Measurements from ENCODE around the gene SAYSD1. TPM values are rescaled to one million over a fixed set of nuclear protein-coding genes. Genes with fewer than 3 reads are reported as not detected.

Gene SAYSD1
- polyA plus RNA-seq, 2 donors: 7.8 to 7.9 TPM

DNA sequence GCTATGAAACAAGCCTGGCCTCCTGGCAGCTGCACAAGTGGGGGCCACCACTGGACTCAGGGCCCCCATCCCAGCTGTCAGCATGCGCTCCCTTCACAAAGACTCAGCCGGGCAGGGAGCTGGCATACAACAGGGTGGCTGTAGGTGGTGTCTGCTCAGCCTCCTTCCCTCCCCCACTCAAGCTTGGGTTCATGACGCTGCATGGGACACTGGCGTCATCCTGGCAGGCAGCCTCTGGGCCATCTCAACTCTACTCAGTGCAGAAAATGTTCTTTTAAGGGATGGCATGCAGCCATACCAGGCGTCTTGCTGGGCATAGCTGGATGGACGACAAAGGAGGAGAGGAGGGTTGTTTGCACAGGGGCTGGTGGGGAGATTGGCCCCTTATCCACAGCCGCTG is 30.5 kb downstream of the SAYSD1 start:
- 68 to 73% methylated on average over 7 of the region's 7 CpGs for WGBS, 2 donors
- no peaks in the 10 kb centered on the region for H3K36me3 ChIP-seq (ENCODE audit: control insufficient read depth in 2 of 2, insufficient read depth in 2 of 2, low read length in 1 of 2)
- H3K4me1 ChIP-seq (ENCODE audit: control insufficient read depth in 2 of 2, insufficient read depth in 2 of 2, low read length in 1 of 2): no peaks in the 10 kb centered on the region
- no peak overlapping the region for H3K27ac ChIP-seq (ENCODE audit: low read depth in 2 of 2, low read length in 1 of 2)
- peaks cover 0 to 3% of the 10 kb centered on the region in 2 donors for H3K27me3 ChIP-seq (ENCODE audit: control insufficient read depth in 1 of 2, insufficient read depth in 2 of 2, low read length in 2 of 2)
- no peaks in the 10 kb centered on the region for H3K9me3 ChIP-seq (ENCODE audit: control insufficient read depth in 2 of 2, insufficient read depth in 1 of 2, low read depth in 1 of 2, low read length in 1 of 2)
- H3K4me3 ChIP-seq (ENCODE audit: low read depth in 1 of 2, low read length in 2 of 2): no peak overlapping the region

DNA sequence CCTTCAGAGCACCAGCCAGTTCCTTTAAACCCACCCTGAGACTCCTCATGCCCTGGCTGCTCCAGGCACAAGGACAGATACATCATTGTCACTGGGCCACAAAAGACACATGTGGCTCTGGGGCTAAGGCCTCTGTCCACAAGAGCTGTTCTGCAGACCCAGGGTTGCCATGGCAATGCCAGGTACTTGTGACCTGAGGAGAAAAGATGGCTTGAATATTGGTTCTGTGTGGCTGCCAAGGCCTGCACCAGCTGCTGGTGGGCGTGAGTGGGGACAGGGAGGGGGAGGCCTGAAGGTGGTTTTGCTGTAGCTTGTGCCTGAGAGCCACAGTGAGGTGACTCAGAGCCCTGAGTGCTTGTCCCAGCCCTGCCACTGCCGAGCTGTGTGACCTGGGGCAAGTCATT is 31.8 kb downstream of the SAYSD1 start:
- Histone ChIP-seq H3K9me3 (ENCODE audit: control insufficient read depth in 2 of 2, insufficient read depth in 1 of 2, low read depth in 1 of 2, low read length in 1 of 2) (no peaks in the 10 kb centered on the region), H3K27ac (ENCODE audit: low read depth in 2 of 2, low read length in 1 of 2) (no peak overlapping the region), H3K36me3 (ENCODE audit: control insufficient read depth in 2 of 2, insufficient read depth in 2 of 2, low read length in 1 of 2) (no peaks in the 10 kb centered on the region), H3K4me3 (ENCODE audit: low read depth in 1 of 2, low read length in 2 of 2) (no peak overlapping the region), H3K27me3 (ENCODE audit: control insufficient read depth in 1 of 2, insufficient read depth in 2 of 2, low read length in 2 of 2) (peaks cover 0 to 3% of the 10 kb centered on the region in 2 donors), H3K4me1 (ENCODE audit: control insufficient read depth in 2 of 2, insufficient read depth in 2 of 2, low read length in 1 of 2) (no peaks in the 10 kb centered on the region)
- 47 to 54% methylated on average over 2 of the region's 2 CpGs for WGBS, 2 donors

DNA sequence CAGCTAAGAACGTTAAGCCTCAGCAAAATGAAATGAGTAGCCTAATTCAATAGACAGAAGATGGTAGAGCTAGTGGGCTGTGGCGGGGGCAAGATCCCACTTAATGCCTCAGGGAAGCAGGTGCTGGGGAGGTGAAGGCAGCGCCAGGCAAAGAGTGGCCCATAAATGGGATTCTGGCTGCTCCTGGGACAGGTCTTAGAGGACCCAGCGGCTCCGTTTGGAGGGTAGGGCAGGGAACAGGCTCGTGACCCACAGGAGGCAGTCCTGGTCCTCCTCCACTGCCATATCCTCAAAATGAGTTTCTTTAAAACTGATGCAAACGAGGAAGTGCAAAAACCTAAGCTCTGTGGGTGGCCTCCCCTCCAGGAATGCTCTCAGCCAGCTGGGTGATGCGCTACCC is 32.7 kb downstream of the SAYSD1 start:
- Histone ChIP-seq H3K4me1 (ENCODE audit: control insufficient read depth in 2 of 2, insufficient read depth in 2 of 2, low read length in 1 of 2) (no peaks in the 10 kb centered on the region), H3K27me3 (ENCODE audit: control insufficient read depth in 1 of 2, insufficient read depth in 2 of 2, low read length in 2 of 2) (peaks cover 0 to 3% of the 10 kb centered on the region in 2 donors), H3K27ac (ENCODE audit: low read depth in 2 of 2, low read length in 1 of 2) (no peak overlapping the region), H3K9me3 (ENCODE audit: control insufficient read depth in 2 of 2, insufficient read depth in 1 of 2, low read depth in 1 of 2, low read length in 1 of 2) (no peaks in the 10 kb centered on the region), H3K4me3 (ENCODE audit: low read depth in 1 of 2, low read length in 2 of 2) (no peak overlapping the region), H3K36me3 (ENCODE audit: control insufficient read depth in 2 of 2, insufficient read depth in 2 of 2, low read length in 1 of 2) (no peaks in the 10 kb centered on the region)
- 77 to 82% methylated on average over 8 of the region's 8 CpGs for WGBS, 2 donors

DNA sequence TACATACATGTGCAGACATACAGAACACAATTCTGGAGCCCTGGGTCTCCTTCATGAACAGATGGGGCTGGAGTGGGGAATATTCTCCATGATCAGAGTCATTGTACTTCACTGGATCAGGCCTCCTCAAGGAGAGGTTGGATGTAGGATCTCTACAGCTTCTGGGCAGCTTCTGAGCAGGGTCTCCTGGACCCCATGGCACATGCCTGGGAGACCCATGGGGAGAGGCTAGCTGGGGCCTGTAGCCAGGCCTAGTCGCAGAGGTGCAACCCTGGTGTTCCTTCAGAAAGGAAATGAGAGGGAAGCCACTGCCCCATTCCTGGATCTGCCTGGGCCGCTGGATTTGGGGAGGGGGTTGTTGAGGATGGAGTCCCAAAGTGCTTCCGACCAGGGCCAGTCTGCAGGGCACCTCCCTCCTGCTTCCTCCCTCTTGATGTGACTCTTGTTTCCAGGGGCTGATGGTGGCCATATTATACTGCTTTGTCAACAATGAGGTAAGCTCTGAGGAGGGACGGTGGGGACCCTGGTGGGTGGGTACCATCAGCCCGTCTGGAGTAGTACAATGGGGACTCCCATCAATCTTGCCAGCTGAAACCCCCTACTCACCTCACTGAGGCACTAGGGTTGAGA is 34.6 kb downstream of the SAYSD1 start:
- Histone ChIP-seq H3K9me3 (ENCODE audit: control insufficient read depth in 2 of 2, insufficient read depth in 1 of 2, low read depth in 1 of 2, low read length in 1 of 2) (no peaks in the 10 kb centered on the region), H3K36me3 (ENCODE audit: control insufficient read depth in 2 of 2, insufficient read depth in 2 of 2, low read length in 1 of 2) (no peaks in the 10 kb centered on the region), H3K27ac (ENCODE audit: low read depth in 2 of 2, low read length in 1 of 2) (no peak overlapping the region), H3K4me1 (ENCODE audit: control insufficient read depth in 2 of 2, insufficient read depth in 2 of 2, low read length in 1 of 2) (no peaks in the 10 kb centered on the region), H3K27me3 (ENCODE audit: control insufficient read depth in 1 of 2, insufficient read depth in 2 of 2, low read length in 2 of 2) (peaks cover 0 to 3% of the 10 kb centered on the region in 2 donors), H3K4me3 (ENCODE audit: low read depth in 1 of 2, low read length in 2 of 2) (no peak overlapping the region)
- 79 to 82% methylated on average over 5 of the region's 5 CpGs for WGBS, 2 donors

DNA sequence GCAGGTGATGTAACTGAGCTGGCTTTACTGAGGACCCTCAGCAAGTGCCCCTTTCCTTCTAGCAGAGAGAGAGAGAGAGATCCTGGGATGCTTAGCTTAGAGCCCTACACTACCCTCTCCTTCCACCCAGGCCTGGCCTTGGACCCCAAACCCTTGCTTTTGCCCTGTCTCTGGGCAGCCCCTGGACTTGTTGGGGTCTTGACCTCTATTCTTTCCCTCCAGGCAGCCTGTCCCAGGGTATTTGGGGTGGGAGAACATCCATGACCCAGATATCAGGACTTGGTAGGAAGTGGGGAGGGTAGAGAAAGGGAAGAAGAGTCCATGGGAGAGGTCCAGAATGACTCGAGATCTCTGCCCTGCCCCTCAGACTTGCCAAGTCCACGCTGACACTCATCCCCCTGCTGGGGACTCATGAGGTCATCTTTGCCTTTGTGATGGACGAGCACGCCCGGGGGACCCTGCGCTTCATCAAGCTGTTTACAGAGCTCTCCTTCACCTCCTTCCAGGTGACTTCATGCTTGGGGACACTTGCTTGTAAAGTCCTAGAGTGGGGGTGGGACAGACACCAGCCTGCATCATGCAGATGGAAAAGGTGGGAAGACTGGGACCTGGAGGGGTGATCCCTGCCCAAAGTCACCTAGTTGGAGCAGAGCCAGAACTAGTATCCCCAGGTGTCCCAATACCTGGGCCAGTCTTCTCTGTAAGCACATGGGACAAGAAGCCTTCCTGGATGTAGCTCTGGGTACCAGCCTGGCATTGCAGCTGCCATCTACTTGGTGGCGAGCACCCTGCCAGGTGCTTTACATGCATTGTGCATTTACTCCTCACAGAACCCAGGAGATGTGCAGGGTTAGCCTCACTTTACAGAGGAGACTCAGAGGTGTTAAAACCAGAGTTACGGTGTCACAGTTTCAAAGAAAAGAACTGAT is 35.5 kb downstream of the SAYSD1 start:
- Histone ChIP-seq H3K9me3 (ENCODE audit: control insufficient read depth in 2 of 2, insufficient read depth in 1 of 2, low read depth in 1 of 2, low read length in 1 of 2) (no peaks in the 10 kb centered on the region), H3K4me3 (ENCODE audit: low read depth in 1 of 2, low read length in 2 of 2) (no peak overlapping the region), H3K27me3 (ENCODE audit: control insufficient read depth in 1 of 2, insufficient read depth in 2 of 2, low read length in 2 of 2) (peaks cover 0 to 3% of the 10 kb centered on the region in 2 donors), H3K27ac (ENCODE audit: low read depth in 2 of 2, low read length in 1 of 2) (no peak overlapping the region), H3K4me1 (ENCODE audit: control insufficient read depth in 2 of 2, insufficient read depth in 2 of 2, low read length in 1 of 2) (no peaks in the 10 kb centered on the region), H3K36me3 (ENCODE audit: control insufficient read depth in 2 of 2, insufficient read depth in 2 of 2, low read length in 1 of 2) (no peaks in the 10 kb centered on the region)
- 79 to 84% methylated on average over 8 of the region's 8 CpGs for WGBS, 2 donors

DNA sequence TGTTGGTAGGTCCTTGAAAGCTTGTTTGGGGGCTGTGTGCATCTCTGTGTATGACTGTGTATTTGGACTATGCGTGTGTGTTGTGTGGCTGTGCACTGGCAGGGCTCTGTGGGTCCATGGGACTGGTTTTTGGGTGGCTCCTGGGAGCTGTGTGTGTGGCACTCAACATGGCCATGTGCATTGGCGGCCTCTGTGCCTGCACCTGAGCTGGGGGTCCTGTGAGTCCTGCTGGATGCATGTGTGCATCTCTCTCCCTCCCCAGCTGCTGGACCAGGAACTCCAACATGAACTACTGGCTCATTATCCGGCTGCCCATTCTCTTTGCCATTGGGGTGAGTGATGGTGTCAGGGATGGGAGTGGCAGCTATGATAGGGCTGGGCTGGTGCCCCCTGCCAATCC is 36.3 kb downstream of the SAYSD1 start:
- Histone ChIP-seq H3K4me3 (ENCODE audit: low read depth in 1 of 2, low read length in 2 of 2) (no peak overlapping the region), H3K9me3 (ENCODE audit: control insufficient read depth in 2 of 2, insufficient read depth in 1 of 2, low read depth in 1 of 2, low read length in 1 of 2) (no peaks in the 10 kb centered on the region), H3K27me3 (ENCODE audit: control insufficient read depth in 1 of 2, insufficient read depth in 2 of 2, low read length in 2 of 2) (peaks cover 0 to 3% of the 10 kb centered on the region in 2 donors), H3K4me1 (ENCODE audit: control insufficient read depth in 2 of 2, insufficient read depth in 2 of 2, low read length in 1 of 2) (no peaks in the 10 kb centered on the region), H3K27ac (ENCODE audit: low read depth in 2 of 2, low read length in 1 of 2) (no peak overlapping the region), H3K36me3 (ENCODE audit: control insufficient read depth in 2 of 2, insufficient read depth in 2 of 2, low read length in 1 of 2) (no peaks in the 10 kb centered on the region)
- 72 to 85% methylated on average over 3 of the region's 3 CpGs for WGBS, 2 donors

DNA sequence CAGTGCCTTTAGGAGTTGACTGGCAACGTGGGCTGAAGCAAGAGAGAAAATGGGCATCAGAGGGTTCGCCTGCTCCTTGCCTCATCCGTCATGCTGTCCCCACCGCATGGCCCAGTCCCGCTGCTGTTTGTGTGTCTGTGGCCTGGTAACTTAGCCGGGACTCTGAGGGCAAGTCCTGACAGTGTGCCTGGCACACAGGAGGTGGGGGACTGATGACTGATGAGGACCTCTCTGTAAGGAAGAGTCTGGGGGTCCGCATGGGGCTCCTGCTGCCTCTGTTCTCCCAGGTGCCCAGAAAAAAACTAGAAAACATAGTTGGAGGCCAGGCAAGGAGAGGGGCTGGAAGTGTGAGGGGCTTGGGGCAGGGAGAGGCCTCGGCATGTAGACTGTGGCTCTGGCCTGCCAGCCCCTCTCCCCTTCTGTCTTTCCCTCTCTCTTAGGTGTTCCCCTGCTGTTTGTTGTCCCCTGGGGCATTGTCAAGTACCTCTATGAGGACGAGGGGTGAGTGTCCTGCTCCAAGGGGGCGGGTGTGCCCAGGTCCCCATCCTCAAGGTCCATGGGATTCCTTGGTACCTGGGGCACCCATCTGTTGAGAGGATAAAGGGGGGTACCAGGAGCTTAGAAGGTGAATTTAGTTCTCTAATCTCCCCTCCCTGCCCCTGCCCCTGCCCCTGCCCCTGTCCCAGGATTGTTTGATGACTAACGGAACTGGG is 36.9 kb downstream of the SAYSD1 start:
- Histone ChIP-seq H3K4me1 (ENCODE audit: control insufficient read depth in 2 of 2, insufficient read depth in 2 of 2, low read length in 1 of 2) (no peaks in the 10 kb centered on the region), H3K27ac (ENCODE audit: low read depth in 2 of 2, low read length in 1 of 2) (no peak overlapping the region), H3K9me3 (ENCODE audit: control insufficient read depth in 2 of 2, insufficient read depth in 1 of 2, low read depth in 1 of 2, low read length in 1 of 2) (no peaks in the 10 kb centered on the region), H3K4me3 (ENCODE audit: low read depth in 1 of 2, low read length in 2 of 2) (no peak overlapping the region), H3K36me3 (ENCODE audit: control insufficient read depth in 2 of 2, insufficient read depth in 2 of 2, low read length in 1 of 2) (no peaks in the 10 kb centered on the region), H3K27me3 (ENCODE audit: control insufficient read depth in 1 of 2, insufficient read depth in 2 of 2, low read length in 2 of 2) (no peaks in the 10 kb centered on the region)
- 79 to 82% methylated on average over 11 of the region's 11 CpGs for WGBS, 2 donors

DNA sequence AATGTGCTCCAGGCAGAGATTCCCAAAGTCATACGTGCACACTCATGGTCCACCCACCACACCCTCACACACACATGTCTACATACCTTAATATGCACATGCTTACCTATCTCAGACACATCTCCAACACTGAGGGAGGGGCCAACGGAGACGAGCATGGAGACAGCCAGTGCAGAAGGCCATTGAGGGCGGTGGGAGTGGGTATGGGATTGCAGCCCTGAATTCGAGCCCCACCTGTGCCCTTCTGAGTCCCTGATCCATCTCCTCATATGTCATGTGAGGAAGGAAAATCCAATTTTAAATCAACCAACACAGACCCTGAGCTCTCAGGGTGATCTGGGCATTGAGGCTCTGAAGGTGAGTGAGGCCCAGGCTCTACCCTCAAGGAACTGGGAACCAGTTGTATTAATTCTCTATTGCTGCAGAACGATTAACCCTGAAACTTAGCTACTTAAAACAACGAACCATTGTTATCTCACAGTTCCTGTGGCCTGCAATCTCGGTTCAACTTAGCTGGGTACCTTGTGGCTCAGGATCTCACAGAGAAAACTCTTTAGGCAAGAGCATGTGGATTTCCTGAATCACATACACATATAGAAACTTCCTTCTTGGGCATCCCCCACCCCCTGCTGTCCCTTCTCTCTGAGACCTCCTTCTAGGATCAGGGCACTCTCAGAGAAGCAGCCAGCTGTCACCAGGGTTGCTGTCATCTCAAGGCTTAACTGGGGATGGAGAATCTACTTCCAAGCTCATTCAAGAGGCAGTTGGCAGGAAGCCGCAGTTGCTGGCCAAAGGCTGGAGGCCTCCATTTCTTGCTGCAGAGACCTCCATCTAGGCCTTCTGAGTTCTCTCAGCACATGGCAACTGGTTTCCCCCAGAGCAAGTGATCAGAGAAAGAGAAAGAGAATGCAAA is 38.1 kb downstream of the SAYSD1 start:
- no peaks in the 10 kb centered on the region for H3K36me3 ChIP-seq (ENCODE audit: control insufficient read depth in 2 of 2, insufficient read depth in 2 of 2, low read length in 1 of 2)
- no peak overlapping the region for H3K4me3 ChIP-seq (ENCODE audit: low read depth in 1 of 2, low read length in 2 of 2)
- no peak overlapping the region for H3K27ac ChIP-seq (ENCODE audit: low read depth in 2 of 2, low read length in 1 of 2)
- H3K9me3 ChIP-seq (ENCODE audit: control insufficient read depth in 2 of 2, insufficient read depth in 1 of 2, low read depth in 1 of 2, low read length in 1 of 2): no peaks in the 10 kb centered on the region
- no peaks in the 10 kb centered on the region for H3K27me3 ChIP-seq (ENCODE audit: control insufficient read depth in 1 of 2, insufficient read depth in 2 of 2, low read length in 2 of 2)
- H3K4me1 ChIP-seq (ENCODE audit: control insufficient read depth in 2 of 2, insufficient read depth in 2 of 2, low read length in 1 of 2): no peaks in the 10 kb centered on the region
- WGBS, 2 donors: 77% methylated on average over 9 of the region's 9 CpGs

Data from esophagus (tissue), 2 donors.